C4-2B (cell line): ENCODE measurements around the gene FAM8A1.
"Not testable (repeated sequence)": the region's sequence is repeated elsewhere in the genome, so short reads cannot be mapped to it uniquely, and the experiment has no call there.

Source experiments
- CTCF ChIP-seq: fragments of 450-650 bp; conservative IDR thresholded peaks from 2 replicates; pipeline ENCODE4 v1.5.1; 2017; ENCODE audit warnings: mild to moderate bottlenecking
- ZFX ChIP-seq: fragments of 450-650 bp; IDR thresholded peaks from 2 replicates; pipeline ENCODE4 v1.6.1; 2017

- TF ChIP-seq CTCF, ZFX: not testable (repeated sequence)
Observed at GRCh38 chr6:17581282-17581681, 18.8 kb upstream of the FAM8A1 start.
